ENCODE measurements around the gene CRTAP.
"Not testable (repeated sequence)": the region's sequence is repeated elsewhere in the genome, so short reads cannot be mapped to it uniquely, and the experiment has no call there.

CRTAP gene

GRCh38 chr3:33181641-33182040, 67.8 kb downstream of the CRTAP start:
- DNase-seq = not testable (repeated sequence)

- no peak for DNase-seq
Observed at GRCh38 chr3:33184863-33185262, 71.0 kb downstream of the CRTAP start.

GRCh38 chr3:33186524-33187367, 72.9 kb downstream of the CRTAP start:
- DNase-seq = no peak

- no peak for DNase-seq
Observed at GRCh38 chr3:33187368-33187634, 73.5 kb downstream of the CRTAP start.

- no peak for DNase-seq
Observed at GRCh38 chr3:33194303-33194702, 80.5 kb downstream of the CRTAP start.

- DNase-seq = no peak
Observed at GRCh38 chr3:33196538-33196937, 82.7 kb downstream of the CRTAP start.
